SH-SY5Y (cell line): Measurements from ENCODE around the gene NSRP1.

ENCODE experiments used
- GATA2 ChIP-seq: IDR thresholded peaks from 2 replicates; pipeline ENCODE4 v1.6.1; 2011; ENCODE audit warnings: mild to moderate bottlenecking, low read depth, low read length
- GATA3 ChIP-seq: IDR thresholded peaks from 2 replicates; pipeline ENCODE4 v1.6.1; 2011; ENCODE audit warnings: low read depth, mild to moderate bottlenecking, low read length, moderate library complexity

- no peak for TF ChIP-seq GATA2
- TF ChIP-seq GATA3, result no peak
Observed at GRCh38 chr17:30210901-30211300, 94.3 kb downstream of the NSRP1 start.
